SK-N-SH (cell line): ENCODE data around the gene TSSK6. TPM values are rescaled to one million over a fixed set of nuclear protein-coding genes. Genes with fewer than 3 reads are reported as not detected.

ENCODE experiments used
- CHD2 ChIP-seq: fragments of 150-350 bp; IDR thresholded peaks from 2 replicates; pipeline ENCODE4 v1.6.1; 2018; ENCODE audit warnings: low read length; ENCODE audit not compliant: partially characterized antibody
- EP300 ChIP-seq, 2 experiments: IDR thresholded peaks; 2 replicates each; pipeline versions ENCODE4 v1.4.0 to v1.6.1; 2012; ENCODE audit warnings: borderline replicate concordance in 1 of 2, low read depth in 1 of 2, low read length in 1 of 2
- EZH2phosphoT487 ChIP-seq: fragments of 200-600 bp; sonication (generic); IDR thresholded peaks from 2 replicates; pipeline ENCODE4 v1.6.1; 2017; ENCODE audit warnings: low read depth, mixed run types, mild to moderate bottlenecking, antibody characterized with exemption, moderate library complexity, borderline replicate concordance
- FOXJ3 ChIP-seq: sonication (generic); formaldehyde crosslinking; IDR thresholded peaks from 2 replicates; pipeline ENCODE4 v1.5.1; 2020; ENCODE audit warnings: mild to moderate bottlenecking, missing genetic modification reagents
- GABPA ChIP-seq: IDR thresholded peaks from 2 replicates; pipeline ENCODE4 v1.4.0; 2012; ENCODE audit warnings: low read depth, mild to moderate bottlenecking
- GATA2 ChIP-seq: sonication (generic); formaldehyde crosslinking; IDR thresholded peaks from 2 replicates; pipeline ENCODE4 v1.5.0; 2020; ENCODE audit warnings: mild to moderate bottlenecking, missing genetic modification reagents
- MXI1 ChIP-seq: IDR thresholded peaks from 2 replicates; pipeline ENCODE4 v1.6.1; 2012; ENCODE audit warnings: mild to moderate bottlenecking, low read depth, low read length, improper control_type of control experiment
- POLR2AphosphoS5 ChIP-seq: IDR thresholded peaks from 2 replicates; pipeline ENCODE4 v1.6.1; 2012; ENCODE audit warnings: low read depth, low read length
- RCOR1 ChIP-seq: fragments of 150-350 bp; IDR thresholded peaks from 2 replicates; pipeline ENCODE4 v1.6.1; 2017; ENCODE audit warnings: antibody characterized with exemption, low read length
- RFX5 ChIP-seq: IDR thresholded peaks from 2 replicates; pipeline ENCODE4 v1.6.1; 2012; ENCODE audit warnings: mild to moderate bottlenecking, improper control_type of control experiment, low read length
- SIN3A ChIP-seq: IDR thresholded peaks from 2 replicates; pipeline ENCODE4 v1.6.1; 2012; ENCODE audit warnings: low read depth, mild to moderate bottlenecking, low read length, moderate library complexity, borderline replicate concordance
- SMC3 ChIP-seq: IDR thresholded peaks from 2 replicates; pipeline ENCODE4 v1.6.1; 2012; ENCODE audit warnings: low read depth, low read length, improper control_type of control experiment
- YY1 ChIP-seq: IDR thresholded peaks from 2 replicates; pipeline ENCODE4 v1.4.0; 2012; ENCODE audit warnings: low read depth, mild to moderate bottlenecking
- polyA plus RNA-seq, 3 experiments: library from polyadenylated mRNA; depleted of rRNA; stranded (reverse); fragments of >200 nt; gene quantifications; 2 replicates each; pipeline ENCODE4 v1.2.3, GENCODE V29; 2012
- TF ChIP-seq, protein P1 (sequence below): fragments of 150-350 bp; IDR thresholded peaks from 2 replicates; pipeline ENCODE4 v1.6.1; 2016; ENCODE audit warnings: mild to moderate bottlenecking, low read depth, low read length
- TF ChIP-seq, protein P2 (sequence below): fragments of 200-600 bp; sonication (generic); IDR thresholded peaks from 2 replicates; pipeline ENCODE4 v1.6.1; 2017; ENCODE audit warnings: antibody characterized with exemption, mild to moderate bottlenecking, moderate library complexity
- TF ChIP-seq, protein P3 (sequence below): fragments of 150-350 bp; IDR thresholded peaks from 2 replicates; pipeline ENCODE4 v1.6.1; 2017; ENCODE audit warnings: antibody characterized with exemption, low read length, low read depth, borderline replicate concordance
- TF ChIP-seq, protein P4 (sequence below): IDR thresholded peaks from 2 replicates; pipeline ENCODE4 v1.4.0; 2012; ENCODE audit warnings: low read depth, borderline replicate concordance
- TF ChIP-seq, protein P5 (sequence below): IDR thresholded peaks from 2 replicates; pipeline ENCODE4; 2012

The TSSK6 gene
- polyA plus RNA-seq, 1 of the 3 experiments (the other 2 are of a cell fraction) = 3.1 TPM

DNA sequence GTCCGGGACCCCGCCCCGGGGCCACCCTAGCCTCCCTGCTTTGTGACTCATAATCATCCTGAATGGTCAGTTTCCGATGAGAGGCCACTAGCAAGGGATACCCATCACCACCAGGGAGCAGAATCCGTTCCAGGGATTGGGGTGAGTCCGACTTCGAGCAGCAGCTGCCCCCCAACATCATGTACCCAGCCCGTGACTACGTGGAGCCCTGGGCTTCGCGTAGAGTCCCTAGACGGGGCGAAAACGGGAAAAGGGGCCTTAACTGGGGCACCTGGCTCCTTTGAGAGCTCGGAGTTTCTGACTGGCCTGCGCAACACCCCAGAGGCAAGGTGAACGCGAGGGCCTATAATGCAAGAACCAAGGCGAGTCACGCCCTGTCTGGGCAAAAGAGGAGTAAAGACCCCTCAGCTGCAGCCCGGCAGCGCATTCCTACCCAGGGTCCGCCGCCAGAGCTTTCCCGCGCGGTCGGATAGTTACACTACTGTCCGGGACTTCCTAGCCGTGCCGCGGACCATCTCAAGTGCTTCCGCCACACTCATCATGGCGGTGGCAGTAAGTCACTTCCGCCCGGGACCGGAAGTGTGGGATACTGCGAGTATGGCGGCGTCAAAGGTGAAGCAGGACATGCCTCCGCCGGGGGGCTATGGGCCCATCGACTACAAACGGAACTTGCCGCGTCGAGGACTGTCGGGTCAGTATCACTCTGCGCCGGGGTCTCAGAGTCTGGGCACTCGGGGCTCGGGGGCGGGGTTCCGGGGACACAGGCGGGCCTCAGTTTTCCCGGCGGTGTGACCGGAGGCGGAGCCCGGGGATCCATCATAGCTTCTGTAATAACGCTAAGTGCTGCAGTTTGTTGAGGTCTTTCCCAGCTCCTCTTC lies 533 bp upstream of the TSSK6 start, which contains the start of gene NDUFA13 (continued):
- TF ChIP-seq FOXJ3 (CRISPR knock-in tag) (no peak), EP300 (IDR thresholded peaks at IDR 0.05; ENCODE audit: borderline replicate concordance in 1 of 2, low read depth in 1 of 2, low read length in 1 of 2) (no peak), GATA2 (no peak), SIN3A (peak; percentile 94), SMC3 (no peak), EZH2phosphoT487 (no peak), POLR2AphosphoS5 (peak; percentile 97), YY1 (peak; percentile 99), RFX5 (no peak), MXI1 (peak; percentile 82), GABPA (peak; percentile 97), RCOR1 (no peak), CHD2 (peak; percentile 84)
- TF ChIP-seq, protein P1, sequence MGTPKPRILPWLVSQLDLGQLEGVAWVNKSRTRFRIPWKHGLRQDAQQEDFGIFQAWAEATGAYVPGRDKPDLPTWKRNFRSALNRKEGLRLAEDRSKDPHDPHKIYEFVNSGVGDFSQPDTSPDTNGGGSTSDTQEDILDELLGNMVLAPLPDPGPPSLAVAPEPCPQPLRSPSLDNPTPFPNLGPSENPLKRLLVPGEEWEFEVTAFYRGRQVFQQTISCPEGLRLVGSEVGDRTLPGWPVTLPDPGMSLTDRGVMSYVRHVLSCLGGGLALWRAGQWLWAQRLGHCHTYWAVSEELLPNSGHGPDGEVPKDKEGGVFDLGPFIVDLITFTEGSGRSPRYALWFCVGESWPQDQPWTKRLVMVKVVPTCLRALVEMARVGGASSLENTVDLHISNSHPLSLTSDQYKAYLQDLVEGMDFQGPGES = no peak
- TF ChIP-seq, protein P2, sequence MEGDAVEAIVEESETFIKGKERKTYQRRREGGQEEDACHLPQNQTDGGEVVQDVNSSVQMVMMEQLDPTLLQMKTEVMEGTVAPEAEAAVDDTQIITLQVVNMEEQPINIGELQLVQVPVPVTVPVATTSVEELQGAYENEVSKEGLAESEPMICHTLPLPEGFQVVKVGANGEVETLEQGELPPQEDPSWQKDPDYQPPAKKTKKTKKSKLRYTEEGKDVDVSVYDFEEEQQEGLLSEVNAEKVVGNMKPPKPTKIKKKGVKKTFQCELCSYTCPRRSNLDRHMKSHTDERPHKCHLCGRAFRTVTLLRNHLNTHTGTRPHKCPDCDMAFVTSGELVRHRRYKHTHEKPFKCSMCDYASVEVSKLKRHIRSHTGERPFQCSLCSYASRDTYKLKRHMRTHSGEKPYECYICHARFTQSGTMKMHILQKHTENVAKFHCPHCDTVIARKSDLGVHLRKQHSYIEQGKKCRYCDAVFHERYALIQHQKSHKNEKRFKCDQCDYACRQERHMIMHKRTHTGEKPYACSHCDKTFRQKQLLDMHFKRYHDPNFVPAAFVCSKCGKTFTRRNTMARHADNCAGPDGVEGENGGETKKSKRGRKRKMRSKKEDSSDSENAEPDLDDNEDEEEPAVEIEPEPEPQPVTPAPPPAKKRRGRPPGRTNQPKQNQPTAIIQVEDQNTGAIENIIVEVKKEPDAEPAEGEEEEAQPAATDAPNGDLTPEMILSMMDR = peak; percentile 29
- TF ChIP-seq, protein P3, sequence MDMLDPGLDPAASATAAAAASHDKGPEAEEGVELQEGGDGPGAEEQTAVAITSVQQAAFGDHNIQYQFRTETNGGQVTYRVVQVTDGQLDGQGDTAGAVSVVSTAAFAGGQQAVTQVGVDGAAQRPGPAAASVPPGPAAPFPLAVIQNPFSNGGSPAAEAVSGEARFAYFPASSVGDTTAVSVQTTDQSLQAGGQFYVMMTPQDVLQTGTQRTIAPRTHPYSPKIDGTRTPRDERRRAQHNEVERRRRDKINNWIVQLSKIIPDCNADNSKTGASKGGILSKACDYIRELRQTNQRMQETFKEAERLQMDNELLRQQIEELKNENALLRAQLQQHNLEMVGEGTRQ = no peak
- TF ChIP-seq, protein P4, sequence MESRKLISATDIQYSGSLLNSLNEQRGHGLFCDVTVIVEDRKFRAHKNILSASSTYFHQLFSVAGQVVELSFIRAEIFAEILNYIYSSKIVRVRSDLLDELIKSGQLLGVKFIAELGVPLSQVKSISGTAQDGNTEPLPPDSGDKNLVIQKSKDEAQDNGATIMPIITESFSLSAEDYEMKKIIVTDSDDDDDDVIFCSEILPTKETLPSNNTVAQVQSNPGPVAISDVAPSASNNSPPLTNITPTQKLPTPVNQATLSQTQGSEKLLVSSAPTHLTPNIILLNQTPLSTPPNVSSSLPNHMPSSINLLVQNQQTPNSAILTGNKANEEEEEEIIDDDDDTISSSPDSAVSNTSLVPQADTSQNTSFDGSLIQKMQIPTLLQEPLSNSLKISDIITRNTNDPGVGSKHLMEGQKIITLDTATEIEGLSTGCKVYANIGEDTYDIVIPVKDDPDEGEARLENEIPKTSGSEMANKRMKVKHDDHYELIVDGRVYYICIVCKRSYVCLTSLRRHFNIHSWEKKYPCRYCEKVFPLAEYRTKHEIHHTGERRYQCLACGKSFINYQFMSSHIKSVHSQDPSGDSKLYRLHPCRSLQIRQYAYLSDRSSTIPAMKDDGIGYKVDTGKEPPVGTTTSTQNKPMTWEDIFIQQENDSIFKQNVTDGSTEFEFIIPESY = 0 out of 2 replicates have a peak, but pooled peaks have one; percentile 46
- TF ChIP-seq, protein P5, sequence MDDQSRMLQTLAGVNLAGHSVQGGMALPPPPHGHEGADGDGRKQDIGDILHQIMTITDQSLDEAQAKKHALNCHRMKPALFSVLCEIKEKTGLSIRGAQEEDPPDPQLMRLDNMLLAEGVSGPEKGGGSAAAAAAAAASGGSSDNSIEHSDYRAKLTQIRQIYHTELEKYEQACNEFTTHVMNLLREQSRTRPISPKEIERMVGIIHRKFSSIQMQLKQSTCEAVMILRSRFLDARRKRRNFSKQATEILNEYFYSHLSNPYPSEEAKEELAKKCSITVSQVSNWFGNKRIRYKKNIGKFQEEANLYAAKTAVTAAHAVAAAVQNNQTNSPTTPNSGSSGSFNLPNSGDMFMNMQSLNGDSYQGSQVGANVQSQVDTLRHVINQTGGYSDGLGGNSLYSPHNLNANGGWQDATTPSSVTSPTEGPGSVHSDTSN = peak; percentile 14; the same call in 1 of the 2 replicates
